ENCODE results near the gene DRAP1.
"Not testable (repeated sequence)": the region's sequence is repeated elsewhere in the genome, so short reads cannot be mapped to it uniquely, and the experiment has no call there.

DNA sequence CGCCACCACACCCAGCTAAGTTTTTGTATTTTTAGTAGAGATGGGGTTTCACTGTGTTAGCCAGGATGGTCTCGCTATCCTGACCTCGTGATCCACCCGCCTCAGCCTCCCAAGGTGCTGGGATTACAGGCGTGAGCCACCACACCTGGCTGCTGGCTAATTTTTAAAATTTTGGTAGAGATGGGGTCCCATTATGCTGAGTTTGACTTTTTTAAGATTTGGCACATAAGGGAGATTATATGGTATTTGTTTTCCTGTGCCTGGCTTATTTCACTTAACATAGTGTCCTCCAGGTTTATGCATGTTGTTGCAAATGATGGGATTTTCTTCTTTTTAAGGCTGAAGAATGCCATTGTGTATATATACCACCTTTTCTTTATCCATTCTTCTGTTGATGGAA lies 31.5 kb downstream of the DRAP1 start:
- not testable (repeated sequence) for TF ChIP-seq EZH2 (IDR thresholded peaks at IDR 0.05); POLR2AphosphoS5 (IDR thresholded peaks at IDR 0.05; ENCODE audit: borderline replicate concordance, low read depth, low read length); FOXP2 (optimal IDR thresholded peaks at IDR 0.05; ENCODE audit: control extremely low read depth, extremely low read length, insufficient read depth)

Data from SK-N-MC (cell line).